Activated naive CD8-positive, alpha-beta T cell treated with anti-CD3 and anti-CD28 coated beads, Interleukin-2, amount 50 U/mL, for 24 hours (primary cell): ENCODE measurements around the gene COL6A1.
"Not testable (repeated sequence)": the region's sequence is repeated elsewhere in the genome, so short reads cannot be mapped to it uniquely, and the experiment has no call there.

ENCODE experiments used
- ATAC-seq: fragments of 150-1000 bp; cut with Tn5 transposase; one replicate; pipeline ENCODE4 v1.10.0; 2021
- DNase-seq: peaks from one replicate; pipeline ENCODE4 v3.0.0; 2021
- H3K27ac Mint-ChIP-seq: one replicate; pipeline ENCODE4 v1.8.0; 2021; ENCODE audit warnings: mild to moderate bottlenecking, mixed read lengths
- H3K27me3 Mint-ChIP-seq: one replicate; pipeline ENCODE4 v1.8.0; 2021; ENCODE audit warnings: mixed read lengths
- H3K36me3 Mint-ChIP-seq: one replicate; pipeline ENCODE4 v1.8.0; 2021; ENCODE audit warnings: low read depth, mixed read lengths
- H3K4me1 Mint-ChIP-seq: one replicate; pipeline ENCODE4 v1.8.0; 2021; ENCODE audit warnings: mixed read lengths
- H3K4me3 Mint-ChIP-seq: one replicate; pipeline ENCODE4 v1.8.0; 2021; ENCODE audit warnings: mild to moderate bottlenecking, moderate library complexity, mixed read lengths
- H3K9me3 Mint-ChIP-seq: one replicate; pipeline ENCODE4 v1.8.0; 2021; ENCODE audit warnings: mixed read lengths

Gene COL6A1

GRCh38 chr21:45954261-45954660 lies 27.3 kb upstream of the COL6A1 start:
- H3K4me3 Mint-ChIP-seq, result no peak overlapping the region
- H3K9me3 Mint-ChIP-seq, result no peaks in the 10 kb centered on the region
- ATAC-seq (no peak), DNase-seq (no peak)
- H3K4me1 Mint-ChIP-seq, result no peaks in the 10 kb centered on the region
- H3K27ac Mint-ChIP-seq, result no peak overlapping the region
- H3K27me3 Mint-ChIP-seq, result peaks cover 15% of the 10 kb centered on the region
- no peaks in the 10 kb centered on the region for H3K36me3 Mint-ChIP-seq

DNA sequence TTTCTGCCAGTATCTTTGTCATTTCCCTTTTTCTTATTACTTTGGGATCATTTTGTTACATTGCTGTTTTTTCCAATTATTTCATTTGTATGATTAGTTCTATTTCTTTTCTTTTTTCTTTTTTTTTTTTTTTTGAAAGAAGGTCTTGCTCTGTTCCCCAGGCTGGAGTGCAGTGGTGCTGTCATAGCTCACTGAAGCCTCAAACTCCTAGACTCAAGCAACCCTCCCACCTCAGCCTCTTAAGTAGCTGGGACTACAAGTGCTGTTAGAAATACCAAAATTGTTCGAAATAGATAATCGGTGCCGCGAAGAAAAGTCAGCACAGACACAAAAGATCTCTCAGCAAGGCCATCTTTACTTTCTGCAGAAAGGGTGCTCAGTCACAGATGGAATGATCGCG lies 26.6 kb upstream of the COL6A1 start:
- no peak for DNase-seq
- Mint-ChIP-seq H3K27me3 (peaks cover 15% of the 10 kb centered on the region), H3K36me3 (no peaks in the 10 kb centered on the region)

DNA sequence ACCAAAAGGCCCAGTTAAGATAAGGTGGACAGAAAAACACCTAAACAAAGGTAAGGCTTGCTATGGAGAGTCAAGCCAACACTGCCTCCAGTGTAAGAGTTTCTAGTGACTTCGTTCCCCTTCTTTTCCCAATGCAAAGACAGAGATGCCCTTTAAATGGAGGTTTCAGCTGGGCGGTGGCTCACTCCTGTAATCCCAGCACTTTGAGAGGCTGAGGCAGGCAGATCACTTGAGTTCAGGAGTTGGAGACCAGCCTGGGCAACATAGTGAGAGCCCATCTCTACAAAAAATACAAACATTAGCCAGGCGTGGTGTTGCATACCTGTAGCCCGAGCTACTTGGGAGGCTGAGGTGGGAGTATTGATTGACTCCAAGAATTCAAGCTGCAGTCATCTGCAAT lies 24.0 kb upstream of the COL6A1 start:
- peaks cover 17% of the 10 kb centered on the region for H3K9me3 Mint-ChIP-seq
- peaks cover 5% of the 10 kb centered on the region for H3K36me3 Mint-ChIP-seq
- no peak overlapping the region for H3K4me3 Mint-ChIP-seq
- ATAC-seq (no peak), DNase-seq (no peak)
- H3K4me1 Mint-ChIP-seq, result no peaks in the 10 kb centered on the region
- H3K27me3 Mint-ChIP-seq, result peaks cover 23% of the 10 kb centered on the region
- H3K27ac Mint-ChIP-seq, result no peak overlapping the region

More for the DNA sequence above, 26.6 kb upstream of the COL6A1 start:
- no peaks in the 10 kb centered on the region for H3K4me1 Mint-ChIP-seq
- ATAC-seq, result no peak
- no peak overlapping the region for H3K4me3 Mint-ChIP-seq
- H3K27ac Mint-ChIP-seq, result no peak overlapping the region
- no peaks in the 10 kb centered on the region for H3K9me3 Mint-ChIP-seq

- H3K27ac Mint-ChIP-seq, result no peak overlapping the region
- peaks cover 17% of the 10 kb centered on the region for H3K9me3 Mint-ChIP-seq
- peaks cover 23% of the 10 kb centered on the region for H3K27me3 Mint-ChIP-seq
- H3K4me3 Mint-ChIP-seq, result no peak overlapping the region
- DNase-seq (no peak), ATAC-seq (no peak)
- no peaks in the 10 kb centered on the region for H3K4me1 Mint-ChIP-seq
- H3K36me3 Mint-ChIP-seq, result peaks cover 5% of the 10 kb centered on the region
Observed at GRCh38 chr21:45957981-45958600, 23.5 kb upstream of the COL6A1 start.

GRCh38 chr21:45959182-45959581 lies 22.4 kb upstream of the COL6A1 start:
- H3K27ac Mint-ChIP-seq, result no peak overlapping the region
- peaks cover 23% of the 10 kb centered on the region for H3K9me3 Mint-ChIP-seq
- DNase-seq (no peak), ATAC-seq (no peak)
- no peak overlapping the region for H3K4me3 Mint-ChIP-seq
- H3K27me3 Mint-ChIP-seq, result peaks cover 23% of the 10 kb centered on the region
- no peaks in the 10 kb centered on the region for H3K4me1 Mint-ChIP-seq
- H3K36me3 Mint-ChIP-seq, result peaks cover 5% of the 10 kb centered on the region

GRCh38 chr21:45959779-45960390 lies 21.7 kb upstream of the COL6A1 start:
- Mint-ChIP-seq H3K4me3 (no peak overlapping the region), H3K4me1 (no peaks in the 10 kb centered on the region), H3K36me3 (peaks cover 5% of the 10 kb centered on the region), H3K9me3 (peaks cover 24% of the 10 kb centered on the region), H3K27me3 (peaks cover 23% of the 10 kb centered on the region), H3K27ac (no peak overlapping the region)
- DNase-seq (no peak), ATAC-seq (no peak)

GRCh38 chr21:45961408-45961807 lies 20.2 kb upstream of the COL6A1 start:
- DNase-seq, H3K4me1 Mint-ChIP-seq, ATAC-seq, H3K27ac Mint-ChIP-seq, H3K36me3 Mint-ChIP-seq, H3K4me3 Mint-ChIP-seq: not testable (repeated sequence)
- peaks cover 22% of the 10 kb centered on the region for H3K27me3 Mint-ChIP-seq
- peaks cover 24% of the 10 kb centered on the region for H3K9me3 Mint-ChIP-seq

GRCh38 chr21:45962531-45963231 lies 18.9 kb upstream of the COL6A1 start:
- no peak overlapping the region for H3K27ac Mint-ChIP-seq
- H3K9me3 Mint-ChIP-seq, result peaks cover 24% of the 10 kb centered on the region
- peaks cover 19% of the 10 kb centered on the region for H3K27me3 Mint-ChIP-seq
- H3K36me3 Mint-ChIP-seq, result peaks cover 5% of the 10 kb centered on the region
- DNase-seq (no peak), ATAC-seq (no peak)
- no peaks in the 10 kb centered on the region for H3K4me1 Mint-ChIP-seq
- H3K4me3 Mint-ChIP-seq, result no peak overlapping the region

- no peak overlapping the region for H3K27ac Mint-ChIP-seq
- H3K27me3 Mint-ChIP-seq, result peaks cover 18% of the 10 kb centered on the region
- H3K4me3 Mint-ChIP-seq, result no peak overlapping the region
- ATAC-seq (no peak), DNase-seq (no peak)
- H3K9me3 Mint-ChIP-seq, result peaks cover 24% of the 10 kb centered on the region
- no peaks in the 10 kb centered on the region for H3K4me1 Mint-ChIP-seq
- peaks cover 5% of the 10 kb centered on the region for H3K36me3 Mint-ChIP-seq
Observed at GRCh38 chr21:45963232-45963570, 18.4 kb upstream of the COL6A1 start.

GRCh38 chr21:45964649-45965048 lies 16.9 kb upstream of the COL6A1 start:
- peaks cover 5% of the 10 kb centered on the region for H3K36me3 Mint-ChIP-seq
- H3K4me3 Mint-ChIP-seq, result no peak overlapping the region
- peaks cover 13% of the 10 kb centered on the region for H3K27me3 Mint-ChIP-seq
- peaks cover 24% of the 10 kb centered on the region for H3K9me3 Mint-ChIP-seq
- DNase-seq, result no peak
- ATAC-seq, result no peak
- no peak overlapping the region for H3K27ac Mint-ChIP-seq
- no peaks in the 10 kb centered on the region for H3K4me1 Mint-ChIP-seq

- H3K4me3 Mint-ChIP-seq, result no peak overlapping the region
- H3K9me3 Mint-ChIP-seq, result peaks cover 24% of the 10 kb centered on the region
Observed at GRCh38 chr21:45965084-45965809, 16.3 kb upstream of the COL6A1 start.

DNA sequence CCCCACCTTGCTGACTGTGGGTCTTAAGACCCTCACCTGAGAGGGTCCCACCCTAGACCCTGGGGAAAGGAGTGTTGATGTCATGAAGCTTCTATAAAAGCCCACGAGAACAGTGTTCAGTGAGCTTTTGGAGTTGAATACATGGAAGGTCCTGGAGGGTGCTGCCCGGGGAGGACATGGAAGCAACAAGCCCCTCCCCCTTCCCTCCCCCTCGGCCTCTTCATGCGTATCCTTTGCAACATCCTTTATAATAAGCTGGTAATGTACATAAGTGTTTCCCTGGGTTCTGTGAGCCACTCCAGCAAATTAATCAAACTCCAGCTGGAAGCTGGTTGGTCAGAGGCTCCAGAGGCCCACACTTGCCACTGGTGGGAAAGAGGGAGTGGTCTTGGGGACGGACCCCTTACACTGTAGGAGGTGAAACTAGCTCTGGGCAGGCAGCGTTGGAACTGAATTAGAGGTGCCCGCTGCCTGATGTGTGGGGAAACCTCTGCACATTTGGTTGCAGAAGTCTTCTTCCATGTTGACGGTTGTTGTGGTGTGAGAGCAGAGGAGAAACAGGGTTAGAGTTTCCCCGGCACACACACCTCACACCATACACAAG lies 14.7 kb upstream of the COL6A1 start:
- no peak overlapping the region for H3K4me3 Mint-ChIP-seq
- ATAC-seq, result no peak
- no peaks in the 10 kb centered on the region for H3K4me1 Mint-ChIP-seq
- peaks cover 13% of the 10 kb centered on the region for H3K9me3 Mint-ChIP-seq
- DNase-seq, result no peak
- H3K36me3 Mint-ChIP-seq, result no peaks in the 10 kb centered on the region
- H3K27me3 Mint-ChIP-seq, result peaks cover 7% of the 10 kb centered on the region
- H3K27ac Mint-ChIP-seq, result no peak overlapping the region

More at GRCh38 chr21:45965084-45965809, 16.3 kb upstream of the COL6A1 start:
- no peak overlapping the region for H3K27ac Mint-ChIP-seq
- no peaks in the 10 kb centered on the region for H3K4me1 Mint-ChIP-seq
- peaks cover 15% of the 10 kb centered on the region for H3K27me3 Mint-ChIP-seq
- ATAC-seq (no peak), DNase-seq (no peak)
- H3K36me3 Mint-ChIP-seq, result peaks cover 5% of the 10 kb centered on the region

GRCh38 chr21:45969921-45970673 lies 11.5 kb upstream of the COL6A1 start:
- Mint-ChIP-seq H3K9me3 (no peaks in the 10 kb centered on the region), H3K4me3 (no peak overlapping the region), H3K36me3 (no peaks in the 10 kb centered on the region), H3K4me1 (peaks cover 14% of the 10 kb centered on the region), H3K27ac (no peak overlapping the region), H3K27me3 (peaks cover 3% of the 10 kb centered on the region)
- ATAC-seq (no peak), DNase-seq (no peak)
